ENCODE data around the gene RPS6KA5. TPM values are rescaled to one million over a fixed set of nuclear protein-coding genes. Genes with fewer than 3 reads are reported as not detected.
"Not testable (repeated sequence)": the region's sequence is repeated elsewhere in the genome, so short reads cannot be mapped to it uniquely, and the experiment has no call there.

RPS6KA5 gene
- total RNA-seq, 1 donor from 2014 or later = 9.1 TPM

DNA sequence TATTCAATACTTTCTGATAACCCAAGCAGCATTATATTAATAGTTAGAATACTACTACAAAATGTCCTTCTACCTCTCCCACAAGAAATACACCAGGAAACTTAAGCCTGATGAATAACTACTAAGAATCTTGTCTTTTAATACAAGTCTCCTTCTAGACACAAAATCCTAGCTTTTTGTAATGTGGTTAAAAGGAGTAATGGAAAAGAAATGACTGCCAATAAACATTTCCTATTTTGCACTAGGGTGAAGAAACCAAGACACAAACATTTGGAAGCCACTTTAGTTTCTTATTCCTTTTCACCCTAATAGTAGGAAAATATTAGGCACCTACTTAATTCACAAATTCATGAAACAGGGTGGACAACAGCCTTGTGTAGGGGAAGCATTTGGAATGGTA, 192.9 kb downstream of the RPS6KA5 start:
- no peak for ATAC-seq

DNA sequence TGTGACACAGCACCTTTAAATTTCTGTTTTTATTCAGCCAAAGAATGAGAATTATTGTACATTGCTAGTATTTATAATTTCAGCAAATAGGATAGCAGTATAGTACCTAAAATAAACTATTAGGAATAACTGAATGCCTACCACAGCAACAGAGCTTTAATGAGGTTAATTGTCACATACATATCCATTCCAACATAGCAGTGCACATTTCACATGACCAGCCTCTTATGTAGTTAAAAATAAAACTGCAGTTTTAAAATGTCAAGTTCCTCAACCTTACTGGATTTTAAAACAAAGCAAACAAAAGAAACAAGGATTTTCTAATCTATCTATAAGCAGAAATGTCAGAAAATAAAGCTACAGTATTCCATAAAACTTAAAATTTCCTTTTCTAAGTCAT, 193.6 kb downstream of the RPS6KA5 start:
- ATAC-seq = no peak

DNA sequence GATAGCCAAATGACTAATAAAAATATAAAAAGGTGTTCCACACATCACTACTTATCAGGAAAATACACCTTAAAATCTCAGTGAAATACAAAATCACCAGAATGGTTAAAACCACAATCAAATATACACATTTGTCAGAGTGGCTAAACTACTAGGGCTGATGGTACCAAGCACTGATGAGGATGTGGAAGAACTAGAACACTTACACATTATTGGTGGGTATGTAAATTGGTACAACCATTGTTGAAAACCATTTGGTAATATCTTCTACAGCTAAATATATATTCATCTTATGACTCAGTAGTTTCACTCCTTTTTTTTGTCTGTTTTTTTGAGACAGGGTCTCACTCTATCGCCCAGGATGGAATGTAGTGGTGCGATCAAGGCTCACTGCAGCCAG, 195.7 kb downstream of the RPS6KA5 start:
- no peak for ATAC-seq

- no peak for ATAC-seq
These were observed 201.9 kb downstream of the RPS6KA5 start for GRCh38 chr14:90858511-90858910.

DNA sequence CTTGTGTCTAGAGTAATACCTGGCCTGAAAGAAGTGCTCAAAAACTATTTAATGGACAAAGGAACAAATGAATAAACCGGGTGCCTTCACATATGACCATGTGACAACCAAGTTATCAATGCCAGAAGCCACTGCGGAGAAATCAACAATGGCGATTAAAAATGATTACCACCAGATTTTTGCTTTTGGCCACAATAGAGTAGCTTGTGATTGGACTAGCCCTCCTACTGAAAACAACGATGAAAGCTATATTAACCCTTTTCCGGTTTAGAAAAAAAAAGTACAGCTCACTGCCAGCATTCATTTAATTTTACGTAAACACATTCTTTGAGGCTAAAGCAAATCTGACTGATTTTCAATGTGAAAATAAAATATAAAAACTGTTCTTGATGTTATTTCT, 202.6 kb downstream of the RPS6KA5 start:
- no peak for ATAC-seq

GRCh38 chr14:90856115-90856514, 204.3 kb downstream of the RPS6KA5 start:
- not testable (repeated sequence) for ATAC-seq

GRCh38 chr14:90853116-90853515, 207.3 kb downstream of the RPS6KA5 start:
- no peak for ATAC-seq

- ATAC-seq = no peak
These were observed 209.0 kb downstream of the RPS6KA5 start for GRCh38 chr14:90851327-90852036.

DNA sequence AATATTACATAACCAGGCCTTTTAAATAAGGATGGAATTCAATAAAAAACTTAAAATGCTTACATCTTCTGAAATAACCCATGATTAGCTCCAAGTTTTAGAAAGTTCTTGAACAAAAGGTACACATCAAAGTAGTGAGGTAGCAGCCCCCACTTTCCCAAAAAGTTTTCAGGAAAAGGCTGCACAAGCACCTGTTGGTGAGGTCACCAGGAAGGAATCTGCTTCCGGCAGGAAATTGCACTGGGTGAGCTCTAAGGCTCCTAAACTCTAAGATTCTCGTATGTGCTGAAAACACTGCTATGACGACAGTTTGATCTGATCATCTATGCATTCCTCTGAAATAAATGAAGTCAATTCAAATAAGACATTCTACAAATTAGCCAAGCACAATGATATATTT, 210.0 kb downstream of the RPS6KA5 start:
- no peak for ATAC-seq

DNA sequence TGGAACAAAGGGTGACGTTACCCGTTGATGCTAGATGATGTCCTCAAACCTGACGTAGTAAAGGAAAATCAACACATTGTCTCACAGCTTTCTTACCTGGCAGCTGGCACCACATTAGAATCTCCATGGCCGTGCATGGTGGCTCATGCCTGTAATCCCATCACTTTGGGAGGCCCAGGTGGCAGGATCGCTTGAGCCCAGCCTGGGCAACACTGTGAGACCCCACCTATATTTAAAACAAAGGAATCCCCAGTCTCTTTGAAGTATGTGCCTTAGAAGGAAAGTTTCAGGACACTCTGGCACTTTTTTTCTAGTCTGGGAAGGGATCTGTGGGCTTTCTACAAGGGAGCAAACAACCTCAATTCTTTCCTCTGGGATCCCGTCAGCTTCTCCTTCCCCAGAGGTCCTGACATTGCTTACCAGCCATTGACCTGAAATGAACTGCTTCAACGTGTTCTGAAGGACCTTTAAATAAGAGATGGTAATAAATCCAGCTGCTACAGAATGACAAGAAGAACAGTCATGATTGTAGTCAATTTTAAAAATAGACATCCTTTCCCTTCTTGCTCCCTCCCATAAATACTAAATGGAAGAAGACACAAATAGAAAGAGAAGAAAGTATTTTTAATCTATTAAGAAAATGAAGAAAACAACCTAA, 210.5 kb downstream of the RPS6KA5 start:
- no peak for ATAC-seq

GRCh38 chr14:90848944-90849731, 211.3 kb downstream of the RPS6KA5 start:
- no peak for ATAC-seq

DNA sequence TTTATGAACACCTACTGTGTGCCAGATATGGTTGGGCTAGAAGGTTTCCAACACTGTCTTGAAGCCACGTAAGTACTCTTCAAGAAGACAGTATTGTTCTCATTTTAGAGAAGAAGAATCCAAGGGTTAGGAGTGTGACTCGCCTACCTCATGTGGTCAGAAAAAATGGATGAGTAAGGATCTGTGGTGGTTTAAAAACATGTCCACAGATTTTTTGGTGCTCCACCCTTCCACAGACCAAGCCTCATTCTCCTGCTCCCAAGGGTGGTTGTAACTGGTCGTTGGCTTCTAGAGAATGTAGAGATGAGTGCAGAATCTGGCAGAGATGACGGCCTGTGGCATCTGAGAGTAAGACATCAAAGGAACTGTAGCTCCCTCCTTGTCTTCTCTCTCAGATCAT, 213.9 kb downstream of the RPS6KA5 start:
- no peak for ATAC-seq

DNA sequence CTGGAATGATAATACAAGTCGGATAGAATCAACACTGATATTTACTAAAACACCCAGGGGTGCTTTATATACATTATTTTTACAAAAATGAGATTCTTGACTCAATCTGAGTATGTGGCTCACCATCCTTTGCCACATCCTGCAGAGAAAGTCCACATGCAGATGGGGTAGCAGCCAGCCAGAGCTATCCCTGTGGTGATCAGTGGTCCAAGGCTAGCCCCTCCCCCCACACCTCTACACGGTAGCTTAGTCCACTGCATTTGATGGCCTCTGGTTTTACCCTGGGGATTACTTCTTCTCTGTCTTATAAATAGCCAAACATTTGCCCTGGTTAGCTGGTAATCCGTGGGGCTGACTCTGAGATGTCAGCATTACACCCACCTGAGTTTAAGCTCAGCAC, 216.1 kb downstream of the RPS6KA5 start:
- no peak for ATAC-seq

- peak; percentile 11 for ATAC-seq
These were observed 217.7 kb downstream of the RPS6KA5 start for GRCh38 chr14:90842726-90843125.

GRCh38 chr14:90840667-90841066, 219.8 kb downstream of the RPS6KA5 start:
- ATAC-seq = not testable (repeated sequence)

- no peak for ATAC-seq
These were observed 220.6 kb downstream of the RPS6KA5 start for GRCh38 chr14:90839889-90840266.

DNA sequence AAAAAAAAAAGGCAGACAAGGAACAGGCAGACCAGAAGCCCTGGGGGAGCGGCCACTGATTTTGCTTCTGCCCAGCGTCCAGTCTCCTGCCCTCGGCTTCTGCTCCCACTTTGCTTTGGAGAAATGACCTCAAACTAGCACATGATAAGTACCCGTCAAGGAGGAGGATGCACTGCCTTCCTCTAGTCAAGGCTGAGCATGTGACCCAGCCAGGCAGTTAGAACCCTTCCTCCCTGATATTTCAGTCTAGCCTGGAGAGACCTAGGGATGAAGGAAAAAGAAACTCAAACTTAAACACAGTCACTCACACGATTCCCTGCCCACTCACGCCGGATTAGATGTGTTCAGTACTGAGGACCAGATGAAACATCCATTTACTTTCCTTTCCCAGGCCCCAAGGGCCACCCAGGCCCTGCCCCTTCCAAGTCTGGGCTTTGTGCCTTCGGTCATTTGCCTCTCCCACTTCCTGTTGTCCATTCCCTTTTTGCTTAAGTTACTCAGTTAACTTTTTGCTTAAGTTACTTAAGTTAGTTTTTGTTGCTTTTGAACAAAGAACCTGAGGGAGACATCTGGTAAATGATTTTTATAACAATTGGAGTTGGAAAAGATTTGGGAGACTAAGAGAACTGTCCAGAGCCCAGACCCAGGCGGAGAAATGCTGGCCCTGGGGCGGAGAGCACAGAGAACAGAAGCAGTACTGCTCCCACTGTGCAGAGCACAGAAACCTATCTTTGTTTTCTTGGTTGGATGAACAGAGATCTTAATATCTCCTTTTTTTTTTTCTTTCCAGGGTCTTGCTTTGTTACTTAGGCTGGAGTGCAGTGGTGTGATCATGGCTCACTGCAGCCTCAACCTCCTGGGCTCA, 221.2 kb downstream of the RPS6KA5 start:
- no peak for ATAC-seq

GRCh38 chr14:90838531-90838930, 221.9 kb downstream of the RPS6KA5 start:
- ATAC-seq = not testable (repeated sequence)

GRCh38 chr14:90837355-90837754, 223.1 kb downstream of the RPS6KA5 start:
- ATAC-seq = no peak

DNA sequence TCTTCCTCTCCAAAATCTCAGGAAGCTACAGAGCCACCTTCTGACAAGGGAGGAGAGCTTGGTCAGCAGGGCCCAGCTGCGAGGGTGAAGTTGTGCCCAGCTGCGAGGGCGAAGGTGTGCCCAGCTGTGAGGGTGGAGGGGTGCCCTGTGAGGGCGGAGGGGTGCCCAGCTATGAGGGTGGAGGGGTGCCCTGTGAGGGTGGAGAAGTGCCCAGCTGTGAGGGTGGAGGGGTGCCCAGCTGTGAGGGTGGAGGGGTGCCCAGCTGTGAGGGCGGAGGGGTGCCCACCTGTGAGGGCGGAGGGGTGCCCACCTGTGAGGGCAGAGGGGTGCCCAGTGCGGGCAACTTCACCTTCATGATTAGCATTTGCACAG, 223.8 kb downstream of the RPS6KA5 start:
- no peak for ATAC-seq

GRCh38 chr14:90831821-90832220, 228.6 kb downstream of the RPS6KA5 start:
- ATAC-seq = no peak

- no peak for ATAC-seq
These were observed 229.3 kb downstream of the RPS6KA5 start for GRCh38 chr14:90830931-90831701.

Measured in esophagus mucosa (tissue), 1 donor.